ENCODE results near the gene ZNF202. TPM values are rescaled to one million over a fixed set of nuclear protein-coding genes. Genes with fewer than 3 reads are reported as not detected.

Gene ZNF202
- polyA plus RNA-seq, 2 of the 4 experiments (the other 2 are of a cell fraction) = 10.0 to 14.2 TPM

- TF ChIP-seq, protein P1, sequence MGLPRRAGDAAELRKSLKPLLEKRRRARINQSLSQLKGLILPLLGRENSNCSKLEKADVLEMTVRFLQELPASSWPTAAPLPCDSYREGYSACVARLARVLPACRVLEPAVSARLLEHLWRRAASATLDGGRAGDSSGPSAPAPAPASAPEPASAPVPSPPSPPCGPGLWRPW (IDR thresholded peaks at IDR 0.05) = no peak
- TF ChIP-seq EHMT2 (IDR thresholded peaks at IDR 0.05; ENCODE audit: low read depth) = no peak
- TF ChIP-seq CBX2 (IDR thresholded peaks at IDR 0.05; ENCODE audit: borderline replicate concordance, low read depth) = no peak
- TF ChIP-seq REST (IDR thresholded peaks at IDR 0.05) = no peak
- TF ChIP-seq E2F6 (IDR thresholded peaks at IDR 0.05; ENCODE audit: borderline replicate concordance, low read depth) = no peak
These were observed 42.8 kb downstream of the ZNF202 start (continued) for GRCh38 chr11:123698546-123699127.

DNA sequence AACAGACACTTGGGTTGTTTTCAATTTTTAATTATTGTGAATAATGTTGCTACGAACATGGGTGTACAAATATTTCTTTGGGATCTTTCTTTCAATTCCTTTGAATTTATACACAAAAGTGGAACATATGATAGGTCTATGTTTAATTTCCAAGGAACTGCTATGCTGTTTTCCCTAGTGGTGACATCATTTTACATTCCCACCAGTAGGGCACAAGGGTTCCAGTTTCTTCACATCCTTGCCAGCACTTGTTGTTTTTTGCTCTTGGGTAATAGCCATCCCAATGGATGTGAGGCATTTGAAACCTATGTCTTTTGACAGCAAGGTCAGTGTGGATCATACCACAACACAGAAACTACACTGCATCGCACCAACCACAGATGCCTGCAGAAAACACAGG, 45.3 kb downstream of the ZNF202 start:
- DNase-seq (ENCODE audit: low read depth in 1 of 2, low spot score in 1 of 2) (no peak), ATAC-seq (no peak), FAIRE-seq (no peak)
- no peak for TF ChIP-seq ZFP36 (IDR thresholded peaks at IDR 0.05; ENCODE audit: borderline replicate concordance, partially characterized antibody)
- TF ChIP-seq TFCP2L1 (CRISPR knock-in tag; IDR thresholded peaks at IDR 0.05) = no peak
- TF ChIP-seq ESRRA (IDR thresholded peaks at IDR 0.05; ENCODE audit: borderline replicate concordance, low read length) = no peak
- CTCF ChIA-PET = no interaction called here
- no peak overlapping the region for H3K4me3 ChIP-seq
- H3K9me3 ChIP-seq = no peaks in the 10 kb centered on the region
- no peaks in the 10 kb centered on the region for H3K4me1 ChIP-seq
- POLR2A ChIA-PET = no interaction called here
- H3K27ac ChIP-seq = no peak overlapping the region
- 46% methylated on average over 2 of the region's 2 CpGs for WGBS (ENCODE audit: missing lambda C conversion rate)
- H3K4me2 ChIP-seq = no peak overlapping the region

DNA sequence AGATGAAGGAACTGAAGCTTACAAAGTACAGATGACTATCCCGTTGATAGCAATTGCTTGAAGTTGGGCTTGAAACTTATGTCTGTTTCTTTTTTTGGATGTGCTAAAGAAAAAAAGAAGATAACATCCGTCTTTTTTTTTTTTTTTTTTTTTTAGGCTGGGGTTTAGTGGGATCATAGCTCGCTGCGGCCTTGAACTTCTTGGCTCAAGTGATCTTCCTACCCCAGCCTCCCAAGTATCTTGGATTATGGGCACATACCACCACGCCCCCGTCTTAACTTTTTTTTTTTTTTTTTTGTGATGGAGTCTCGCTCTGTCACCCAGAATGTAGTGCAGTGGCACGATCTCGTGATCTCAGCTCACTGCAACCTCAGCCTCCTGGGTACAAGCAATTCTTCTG, 46.2 kb downstream of the ZNF202 start:
- ATAC-seq = no peak
- Histone ChIP-seq H3K27ac (no peak overlapping the region), H3K4me3 (no peak overlapping the region), H3K4me2 (no peak overlapping the region), H3K9me3 (no peaks in the 10 kb centered on the region), H3K4me1 (no peaks in the 10 kb centered on the region)
- no peak for FAIRE-seq
- 40% methylated on average over 9 of the region's 9 CpGs for WGBS (ENCODE audit: missing lambda C conversion rate)
- DNase-seq (ENCODE audit: low read depth in 1 of 2, low spot score in 1 of 2) = no peak
- ChIA-PET POLR2A (interaction anchor here (0.7 kb wide), 1 partner anchor 142 kb away, joined by 11 read pairs; no protein-coding TSS in a partner anchor), CTCF (interaction anchor here (0.6 to 1.0 kb wide), 3 partner anchors 12 to 16 kb away, joined by 3 read pairs; no protein-coding TSS in a partner anchor)
- TF ChIP-seq SMC3 (IDR thresholded peaks at IDR 0.05) = no peak
- TF ChIP-seq JUN (IDR thresholded peaks at IDR 0.05) = no peak

DNA sequence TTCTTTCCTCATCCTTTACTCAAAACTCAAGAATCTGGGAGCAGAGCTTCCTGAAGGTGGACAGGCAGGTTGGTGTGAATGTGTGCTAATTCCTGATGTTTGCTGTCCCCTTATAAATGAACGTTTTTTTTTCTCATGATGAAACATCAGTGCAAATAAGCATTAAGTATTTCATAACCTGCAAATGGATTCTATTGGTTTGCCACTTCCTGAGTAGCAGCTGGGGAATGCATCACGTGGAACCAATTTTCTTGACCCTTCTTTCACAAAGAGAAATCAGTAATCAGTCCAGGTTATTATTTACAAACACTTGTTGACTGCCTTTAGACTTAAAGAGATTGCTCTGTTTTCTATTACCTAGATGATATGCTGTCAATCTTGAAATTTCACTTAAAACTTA, 46.9 kb downstream of the ZNF202 start:
- no peak for FAIRE-seq
- no peak overlapping the region for H3K4me3 ChIP-seq
- no peak overlapping the region for H3K27ac ChIP-seq
- no peaks in the 10 kb centered on the region for H3K9me3 ChIP-seq
- H3K4me2 ChIP-seq = no peak overlapping the region
- TF ChIP-seq NFE2L2 (conservative IDR thresholded peaks at IDR 0.05; ENCODE audit: low read length) (no peak), FOXS1 (CRISPR knock-in tag; IDR thresholded peaks at IDR 0.05) (no peak), MAFK (IDR thresholded peaks at IDR 0.05; ENCODE audit: partially characterized antibody) (no peak), NR3C1 (IDR thresholded peaks at IDR 0.05) (no peak), ZNF302 (CRISPR knock-in tag; IDR thresholded peaks at IDR 0.05) (no peak), SMC3 (IDR thresholded peaks at IDR 0.05) (no peak), RCOR1 (IDR thresholded peaks at IDR 0.05; ENCODE audit: low read depth, low read length) (no peak), POLR2AphosphoS2 (conservative IDR thresholded peaks at IDR 0.05; ENCODE audit: low read length) (no peak), EHMT2 (IDR thresholded peaks at IDR 0.05; ENCODE audit: low read depth) (no peak), RFX5 (IDR thresholded peaks at IDR 0.05) (no peak), RNF2 (IDR thresholded peaks at IDR 0.05; ENCODE audit: borderline replicate concordance, low read depth) (no peak), HOXB13 (CRISPR knock-in tag; IDR thresholded peaks at IDR 0.05; ENCODE audit: low read depth) (no peak)
- TF ChIP-seq, protein P1 (IDR thresholded peaks at IDR 0.05) = no peak
- POLR2A ChIA-PET = interaction anchor here (0.7 kb wide), 1 partner anchor 141 kb away, joined by 11 read pairs; no protein-coding TSS in a partner anchor
- 6% methylated on average over 2 of the region's 2 CpGs for WGBS (ENCODE audit: missing lambda C conversion rate)
- CTCF ChIA-PET = no interaction called here
- H3K4me1 ChIP-seq = no peaks in the 10 kb centered on the region
- ATAC-seq = no peak
- no peak for DNase-seq (ENCODE audit: low read depth in 1 of 2, low spot score in 1 of 2)

Data from A549 (cell line).